HEK293 (cell line): ENCODE data around the gene SH3RF1.

ENCODE experiments used
- KLF7 ChIP-seq: fragments of 450-650 bp; formaldehyde crosslinking; IDR thresholded peaks from 2 replicates; pipeline ENCODE4 v1.5.1; 2016; ENCODE audit warnings: missing biosample characterization, missing genetic modification characterization, borderline replicate concordance
- TCF7L2 ChIP-seq: IDR thresholded peaks from 2 replicates; pipeline ENCODE4 v1.6.1; 2011; ENCODE audit warnings: low read depth, mild to moderate bottlenecking, inconsistent platforms, low read length, moderate library complexity, borderline replicate concordance
- ZBTB49 ChIP-seq: fragments of 450-650 bp; formaldehyde crosslinking; IDR thresholded peaks from 2 replicates; pipeline ENCODE4 v1.5.1; 2016; ENCODE audit warnings: missing biosample characterization, missing genetic modification characterization, low read depth
- ZFHX2 ChIP-seq: fragments of 450-650 bp; formaldehyde crosslinking; conservative IDR thresholded peaks from 2 replicates; pipeline ENCODE4 v1.5.1; 2016; ENCODE audit warnings: missing biosample characterization, missing genetic modification characterization
- ZIC2 ChIP-seq: fragments of 450-650 bp; formaldehyde crosslinking; IDR thresholded peaks from 2 replicates; pipeline ENCODE4 v1.5.1; 2016; ENCODE audit warnings: missing biosample characterization, missing genetic modification characterization
- ZNF140 ChIP-seq: fragments of 450-650 bp; formaldehyde crosslinking; IDR thresholded peaks from 2 replicates; pipeline ENCODE4 v1.5.1; 2016; ENCODE audit warnings: missing biosample characterization, missing genetic modification characterization
- ZNF175 ChIP-seq: fragments of 450-650 bp; formaldehyde crosslinking; IDR thresholded peaks from 2 replicates; pipeline ENCODE4 v1.5.1; 2016; ENCODE audit warnings: missing biosample characterization, missing genetic modification characterization
- ZNF404 ChIP-seq: fragments of 450-650 bp; formaldehyde crosslinking; IDR thresholded peaks from 2 replicates; pipeline ENCODE4 v1.5.1; 2017; ENCODE audit warnings: missing biosample characterization, missing genetic modification characterization
- ZNF544 ChIP-seq: fragments of 450-650 bp; formaldehyde crosslinking; IDR thresholded peaks from 2 replicates; pipeline ENCODE4 v1.5.0; 2017; ENCODE audit warnings: missing biosample characterization, missing genetic modification characterization
- ZNF76 ChIP-seq: fragments of 450-650 bp; formaldehyde crosslinking; IDR thresholded peaks from 2 replicates; pipeline ENCODE4; 2016; ENCODE audit warnings: low read depth, missing biosample characterization, missing genetic modification characterization, borderline replicate concordance
- ZNF785 ChIP-seq: fragments of 450-650 bp; formaldehyde crosslinking; IDR thresholded peaks from 2 replicates; pipeline ENCODE4 v1.5.1; 2016; ENCODE audit warnings: missing biosample characterization, missing genetic modification characterization
- TF ChIP-seq, protein P1 (sequence below): fragments of 450-650 bp; formaldehyde crosslinking; IDR thresholded peaks from 2 replicates; pipeline ENCODE4 v1.5.1; 2016; ENCODE audit warnings: missing biosample characterization, missing genetic modification characterization
- TF ChIP-seq, protein P2 (sequence below): fragments of 450-650 bp; formaldehyde crosslinking; IDR thresholded peaks from 2 replicates; pipeline ENCODE4 v1.5.1; 2016; ENCODE audit warnings: missing biosample characterization, missing genetic modification characterization

- TF ChIP-seq, protein P1, sequence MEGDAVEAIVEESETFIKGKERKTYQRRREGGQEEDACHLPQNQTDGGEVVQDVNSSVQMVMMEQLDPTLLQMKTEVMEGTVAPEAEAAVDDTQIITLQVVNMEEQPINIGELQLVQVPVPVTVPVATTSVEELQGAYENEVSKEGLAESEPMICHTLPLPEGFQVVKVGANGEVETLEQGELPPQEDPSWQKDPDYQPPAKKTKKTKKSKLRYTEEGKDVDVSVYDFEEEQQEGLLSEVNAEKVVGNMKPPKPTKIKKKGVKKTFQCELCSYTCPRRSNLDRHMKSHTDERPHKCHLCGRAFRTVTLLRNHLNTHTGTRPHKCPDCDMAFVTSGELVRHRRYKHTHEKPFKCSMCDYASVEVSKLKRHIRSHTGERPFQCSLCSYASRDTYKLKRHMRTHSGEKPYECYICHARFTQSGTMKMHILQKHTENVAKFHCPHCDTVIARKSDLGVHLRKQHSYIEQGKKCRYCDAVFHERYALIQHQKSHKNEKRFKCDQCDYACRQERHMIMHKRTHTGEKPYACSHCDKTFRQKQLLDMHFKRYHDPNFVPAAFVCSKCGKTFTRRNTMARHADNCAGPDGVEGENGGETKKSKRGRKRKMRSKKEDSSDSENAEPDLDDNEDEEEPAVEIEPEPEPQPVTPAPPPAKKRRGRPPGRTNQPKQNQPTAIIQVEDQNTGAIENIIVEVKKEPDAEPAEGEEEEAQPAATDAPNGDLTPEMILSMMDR, result no peak
- TF ChIP-seq TCF7L2 (no peak), ZNF76 (no peak), KLF7 (tag by site-specific recombination) (no peak), ZNF140 (tag by site-specific recombination) (no peak), ZNF175 (no peak), ZNF544 (tag by site-specific recombination) (no peak), ZNF404 (tag by site-specific recombination) (no peak), ZFHX2 (no peak), ZIC2 (tag by site-specific recombination) (no peak), ZNF785 (tag by site-specific recombination) (no peak), ZBTB49 (no peak)
- TF ChIP-seq, protein P2, sequence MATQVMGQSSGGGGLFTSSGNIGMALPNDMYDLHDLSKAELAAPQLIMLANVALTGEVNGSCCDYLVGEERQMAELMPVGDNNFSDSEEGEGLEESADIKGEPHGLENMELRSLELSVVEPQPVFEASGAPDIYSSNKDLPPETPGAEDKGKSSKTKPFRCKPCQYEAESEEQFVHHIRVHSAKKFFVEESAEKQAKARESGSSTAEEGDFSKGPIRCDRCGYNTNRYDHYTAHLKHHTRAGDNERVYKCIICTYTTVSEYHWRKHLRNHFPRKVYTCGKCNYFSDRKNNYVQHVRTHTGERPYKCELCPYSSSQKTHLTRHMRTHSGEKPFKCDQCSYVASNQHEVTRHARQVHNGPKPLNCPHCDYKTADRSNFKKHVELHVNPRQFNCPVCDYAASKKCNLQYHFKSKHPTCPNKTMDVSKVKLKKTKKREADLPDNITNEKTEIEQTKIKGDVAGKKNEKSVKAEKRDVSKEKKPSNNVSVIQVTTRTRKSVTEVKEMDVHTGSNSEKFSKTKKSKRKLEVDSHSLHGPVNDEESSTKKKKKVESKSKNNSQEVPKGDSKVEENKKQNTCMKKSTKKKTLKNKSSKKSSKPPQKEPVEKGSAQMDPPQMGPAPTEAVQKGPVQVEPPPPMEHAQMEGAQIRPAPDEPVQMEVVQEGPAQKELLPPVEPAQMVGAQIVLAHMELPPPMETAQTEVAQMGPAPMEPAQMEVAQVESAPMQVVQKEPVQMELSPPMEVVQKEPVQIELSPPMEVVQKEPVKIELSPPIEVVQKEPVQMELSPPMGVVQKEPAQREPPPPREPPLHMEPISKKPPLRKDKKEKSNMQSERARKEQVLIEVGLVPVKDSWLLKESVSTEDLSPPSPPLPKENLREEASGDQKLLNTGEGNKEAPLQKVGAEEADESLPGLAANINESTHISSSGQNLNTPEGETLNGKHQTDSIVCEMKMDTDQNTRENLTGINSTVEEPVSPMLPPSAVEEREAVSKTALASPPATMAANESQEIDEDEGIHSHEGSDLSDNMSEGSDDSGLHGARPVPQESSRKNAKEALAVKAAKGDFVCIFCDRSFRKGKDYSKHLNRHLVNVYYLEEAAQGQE (tag by site-specific recombination), result no peak
Observed at GRCh38 chr4:169226565-169226964, 44.2 kb downstream of the SH3RF1 start.
